HL-60 (cell line): ENCODE measurements around the gene LRRTM4.

Source experiments
- DNase-seq, 2 experiments: peaks; one replicate each; pipeline ENCODE4 v3.0.0-alpha.2; 2010 to 2020; ENCODE audit warnings: low read depth in 1 of 2, low spot score in 1 of 2
- H3K27ac ChIP-seq: fragments of 250-450 bp; sonication (Bioruptor Pico); replicated peaks from 2 replicates; pipeline ENCODE4 v1.5.1; 2020; ENCODE audit warnings: mild to moderate bottlenecking, moderate library complexity
- H3K27me3 ChIP-seq: fragments of 250-450 bp; sonication (Bioruptor Pico); 2 replicates; pipeline ENCODE4 v1.5.1; 2021; ENCODE audit warnings: mild to moderate bottlenecking, moderate library complexity; ENCODE audit not compliant: insufficient read depth, poor library complexity, severe bottlenecking
- H3K4me3 ChIP-seq: replicated peaks from 2 replicates; pipeline ENCODE4 v1.5.1; 2011; ENCODE audit warnings: mild to moderate bottlenecking, control low read depth, low read length; ENCODE audit not compliant: insufficient read depth
- GABPA ChIP-seq: IDR thresholded peaks from 2 replicates; pipeline ENCODE4 v1.6.1; 2012; ENCODE audit warnings: low read depth
- POLR2AphosphoS5 ChIP-seq: IDR thresholded peaks from 2 replicates; pipeline ENCODE4 v1.6.1; 2012; ENCODE audit warnings: low read depth
- REST ChIP-seq: IDR thresholded peaks from 2 replicates; pipeline ENCODE4 v1.6.1; 2012; ENCODE audit warnings: low read depth; ENCODE audit not compliant: insufficient replicate concordance
- SPI1 ChIP-seq: IDR thresholded peaks from 2 replicates; pipeline ENCODE4 v1.6.1; 2012; ENCODE audit warnings: low read depth, mild to moderate bottlenecking, borderline replicate concordance
- long read RNA-seq: library from polyadenylated mRNA; unstranded; transcript quantifications from one replicate; pipeline ENCODE4 v2.0.0, GENCODE V29; 2020
- TF ChIP-seq, protein P1 (sequence below): IDR thresholded peaks from one replicate; pipeline ENCODE4 v1.5.1; 2011; ENCODE audit warnings: low read length, control low read depth, inconsistent platforms; ENCODE audit not compliant: insufficient read depth

LRRTM4 gene
- long read RNA-seq, result 0 reads

DNA sequence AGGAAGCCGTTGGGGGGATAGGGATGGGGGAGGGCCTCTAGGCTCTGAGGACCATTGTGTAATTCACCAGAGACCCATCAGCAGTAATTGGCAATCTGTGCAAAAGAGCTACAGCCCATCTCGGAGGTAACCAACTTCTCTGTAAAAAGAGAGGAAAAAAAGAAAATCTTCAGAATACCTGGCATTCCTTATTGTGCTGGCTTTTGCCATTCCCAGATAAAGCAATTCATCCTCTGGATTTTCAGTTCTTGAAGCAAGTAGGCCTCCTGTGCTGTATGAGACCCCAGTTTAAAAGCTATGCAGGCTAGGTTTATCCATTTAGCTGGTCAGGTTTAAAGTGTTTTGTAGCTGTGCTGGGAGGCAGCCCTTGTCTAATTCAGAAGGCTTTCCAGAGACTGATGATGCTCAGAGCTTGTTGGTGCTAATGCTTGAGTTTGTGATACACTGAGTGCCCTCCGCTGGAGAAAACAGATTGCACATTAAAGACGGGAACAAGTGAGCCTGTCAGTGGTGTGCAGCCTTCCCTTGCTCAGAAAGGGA lies at the start of gene LRRTM4:
LRRTM4 (minus strand) TSS at position 446 of the 540 bp plus-strand sequence.
- H3K27me3 ChIP-seq, result peaks cover 7% of the 10 kb centered on the region
- DNase-seq, result no peak
- no peak within 1 kb of the TSS for H3K4me3 ChIP-seq
- H3K27ac ChIP-seq, result no peak within 1 kb of the TSS
- TF ChIP-seq GABPA (no peak), POLR2AphosphoS5 (no peak), SPI1 (no peak), REST (no peak)
- TF ChIP-seq, protein P1, sequence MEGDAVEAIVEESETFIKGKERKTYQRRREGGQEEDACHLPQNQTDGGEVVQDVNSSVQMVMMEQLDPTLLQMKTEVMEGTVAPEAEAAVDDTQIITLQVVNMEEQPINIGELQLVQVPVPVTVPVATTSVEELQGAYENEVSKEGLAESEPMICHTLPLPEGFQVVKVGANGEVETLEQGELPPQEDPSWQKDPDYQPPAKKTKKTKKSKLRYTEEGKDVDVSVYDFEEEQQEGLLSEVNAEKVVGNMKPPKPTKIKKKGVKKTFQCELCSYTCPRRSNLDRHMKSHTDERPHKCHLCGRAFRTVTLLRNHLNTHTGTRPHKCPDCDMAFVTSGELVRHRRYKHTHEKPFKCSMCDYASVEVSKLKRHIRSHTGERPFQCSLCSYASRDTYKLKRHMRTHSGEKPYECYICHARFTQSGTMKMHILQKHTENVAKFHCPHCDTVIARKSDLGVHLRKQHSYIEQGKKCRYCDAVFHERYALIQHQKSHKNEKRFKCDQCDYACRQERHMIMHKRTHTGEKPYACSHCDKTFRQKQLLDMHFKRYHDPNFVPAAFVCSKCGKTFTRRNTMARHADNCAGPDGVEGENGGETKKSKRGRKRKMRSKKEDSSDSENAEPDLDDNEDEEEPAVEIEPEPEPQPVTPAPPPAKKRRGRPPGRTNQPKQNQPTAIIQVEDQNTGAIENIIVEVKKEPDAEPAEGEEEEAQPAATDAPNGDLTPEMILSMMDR, result no peak

DNA sequence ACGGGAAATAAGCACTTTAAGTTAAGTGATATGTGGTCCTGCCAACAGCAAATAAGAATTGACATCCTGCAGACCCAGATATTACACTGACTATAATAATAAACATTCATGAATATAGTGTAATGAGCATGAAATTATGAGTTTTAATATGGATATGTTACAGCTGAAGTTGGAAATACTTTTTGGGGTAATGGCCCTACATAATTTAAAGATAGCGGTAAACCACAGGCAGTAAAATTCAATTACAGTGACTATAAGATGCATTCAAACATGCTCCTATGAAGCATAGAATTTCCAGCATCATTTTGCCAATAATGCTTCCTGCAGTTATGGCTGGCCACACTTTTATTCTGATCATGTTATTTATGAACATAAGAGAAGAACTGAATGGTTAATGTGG lies 49.4 kb upstream of the LRRTM4 start:
- no peak overlapping the region for H3K27ac ChIP-seq
- no peak for DNase-seq
- no peaks in the 10 kb centered on the region for H3K27me3 ChIP-seq
- no peak overlapping the region for H3K4me3 ChIP-seq
- TF ChIP-seq, protein P1, result no peak
- TF ChIP-seq REST, result no peak
- TF ChIP-seq POLR2AphosphoS5, result no peak
- TF ChIP-seq GABPA, result no peak

- no peak overlapping the region for H3K27ac ChIP-seq
- no peak for DNase-seq
- no peak for TF ChIP-seq POLR2AphosphoS5
- no peak for TF ChIP-seq SPI1
- no peak for TF ChIP-seq GABPA
- TF ChIP-seq, protein P1, result no peak
- no peak for TF ChIP-seq REST
- H3K4me3 ChIP-seq, result no peak overlapping the region
- no peaks in the 10 kb centered on the region for H3K27me3 ChIP-seq
Observed at GRCh38 chr2:77567723-77568122, 45.5 kb upstream of the LRRTM4 start.
